ENCODE results near the gene DNAJC24. TPM values are rescaled to one million over a fixed set of nuclear protein-coding genes. Genes with fewer than 3 reads are reported as not detected.
A peak's percentile ranks its signal among the peaks of the same experiment; 100 is the strongest.

Gene DNAJC24
- total RNA-seq, 1 donor from 2014 or later = 7.2 TPM

GRCh38 chr11:31375879-31376278 lies 6.2 kb downstream of the DNAJC24 start:
- H3K4me3 ChIP-seq (ENCODE audit: low read depth, low read length) = no peak overlapping the region
- DNase-seq (ENCODE audit: low read depth) = no peak
- TF ChIP-seq CTCF (conservative IDR thresholded peaks at IDR 0.05; ENCODE audit: low read depth, low read length) = no peak

GRCh38 chr11:31383116-31383515 lies 13.5 kb downstream of the DNAJC24 start:
- H3K4me3 ChIP-seq (ENCODE audit: low read depth, low read length) = no peak overlapping the region
- no peak for TF ChIP-seq CTCF (conservative IDR thresholded peaks at IDR 0.05; ENCODE audit: low read depth, low read length)
- no peak for DNase-seq (ENCODE audit: low read depth)

- no peak overlapping the region for H3K4me3 ChIP-seq (ENCODE audit: low read depth, low read length)
- no peak for TF ChIP-seq CTCF (conservative IDR thresholded peaks at IDR 0.05; ENCODE audit: low read depth, low read length)
- no peak for DNase-seq (ENCODE audit: low read depth)
Measured at GRCh38 chr11:31387379-31387778, 17.7 kb downstream of the DNAJC24 start.

GRCh38 chr11:31397239-31397834 lies 27.7 kb downstream of the DNAJC24 start:
- TF ChIP-seq CTCF (conservative IDR thresholded peaks at IDR 0.05; ENCODE audit: low read depth, low read length) = peak; percentile 58
- H3K4me3 ChIP-seq (ENCODE audit: low read depth, low read length) = no peak overlapping the region
- no peak for DNase-seq (ENCODE audit: low read depth)

GRCh38 chr11:31404614-31405013 lies 35.0 kb downstream of the DNAJC24 start:
- no peak for TF ChIP-seq CTCF (conservative IDR thresholded peaks at IDR 0.05; ENCODE audit: low read depth, low read length)
- no peak overlapping the region for H3K4me3 ChIP-seq (ENCODE audit: low read depth, low read length)
- no peak for DNase-seq (ENCODE audit: low read depth)

GRCh38 chr11:31408201-31408600 lies 38.5 kb downstream of the DNAJC24 start:
- TF ChIP-seq CTCF (conservative IDR thresholded peaks at IDR 0.05; ENCODE audit: low read depth, low read length) = no peak
- H3K4me3 ChIP-seq (ENCODE audit: low read depth, low read length) = no peak overlapping the region
- DNase-seq (ENCODE audit: low read depth) = no peak

- no peak for TF ChIP-seq CTCF (conservative IDR thresholded peaks at IDR 0.05; ENCODE audit: low read depth, low read length)
- H3K4me3 ChIP-seq (ENCODE audit: low read depth, low read length) = no peak overlapping the region
- DNase-seq (ENCODE audit: low read depth) = no peak
Measured at GRCh38 chr11:31412946-31413345, 43.3 kb downstream of the DNAJC24 start.
